Activated naive CD4-positive, alpha-beta T cell (primary cell): ENCODE measurements around the gene ZNF135.

ENCODE experiments used
- DNase-seq, 4 experiments: peaks; one replicate each; lab custom pipeline; 2025; lab: John Stamatoyannopoulos, UW

The ZNF135 gene

DNA sequence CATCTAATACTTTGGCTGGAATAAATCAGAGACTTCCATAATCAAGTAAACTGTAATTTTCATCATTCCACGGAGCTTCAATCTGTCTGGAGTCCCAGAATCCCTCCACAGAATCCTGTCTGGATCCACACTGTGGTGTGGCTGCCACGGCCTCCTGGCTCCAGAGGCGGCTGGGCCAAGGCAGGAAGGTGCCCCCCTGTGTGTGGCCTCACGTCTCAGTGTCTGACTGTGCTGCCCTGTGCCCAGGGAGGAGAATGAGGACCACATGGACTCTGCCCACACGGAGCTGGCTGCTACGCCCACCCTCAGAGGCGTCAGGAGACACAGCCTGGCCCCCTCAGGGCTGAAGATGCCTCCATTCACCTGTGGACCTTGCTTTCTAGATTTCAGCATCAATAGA, 12.2 kb upstream of the ZNF135 start:
- no peak for DNase-seq

DNA sequence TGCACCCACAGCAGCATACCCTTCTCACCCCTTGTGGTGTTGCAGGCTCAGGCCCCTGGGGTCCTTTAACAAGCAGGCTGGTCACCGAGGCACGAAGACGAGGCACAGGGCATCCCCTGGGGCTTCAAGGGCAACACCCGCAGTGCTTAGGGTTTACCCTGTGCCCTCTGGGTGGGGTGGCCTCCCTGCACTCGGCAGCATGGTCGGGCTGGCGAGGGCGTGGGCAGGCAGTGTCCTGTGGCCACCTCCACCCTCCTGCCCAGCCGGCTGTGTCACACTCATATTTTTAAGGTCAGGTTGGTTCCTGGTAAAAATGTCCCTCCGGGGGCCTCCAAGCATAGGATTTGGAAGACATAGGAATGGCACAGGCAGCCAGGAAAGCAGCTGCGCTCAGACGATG, 11.4 kb upstream of the ZNF135 start:
- no peak for DNase-seq

DNA sequence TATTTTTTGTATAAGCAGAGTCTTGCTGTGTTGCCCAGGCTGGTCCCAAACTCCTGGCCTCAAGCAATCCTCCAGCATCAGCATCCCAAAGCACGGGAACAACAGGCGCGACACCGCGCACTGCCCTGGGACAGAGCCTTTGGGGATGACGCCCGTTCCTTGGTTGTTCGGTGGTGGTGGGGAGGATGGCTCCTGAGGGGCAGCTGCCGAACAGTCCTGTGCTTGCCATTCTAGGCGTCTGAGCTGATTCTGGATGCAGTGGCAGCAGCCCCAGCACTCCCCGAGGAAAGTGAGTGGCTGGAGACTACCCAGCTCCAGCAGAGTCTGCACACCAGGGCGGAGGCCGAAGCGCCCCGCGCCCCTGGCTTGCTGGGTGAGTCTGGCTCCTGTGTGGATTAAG, 6.8 kb upstream of the ZNF135 start:
- DNase-seq, result no peak

DNA sequence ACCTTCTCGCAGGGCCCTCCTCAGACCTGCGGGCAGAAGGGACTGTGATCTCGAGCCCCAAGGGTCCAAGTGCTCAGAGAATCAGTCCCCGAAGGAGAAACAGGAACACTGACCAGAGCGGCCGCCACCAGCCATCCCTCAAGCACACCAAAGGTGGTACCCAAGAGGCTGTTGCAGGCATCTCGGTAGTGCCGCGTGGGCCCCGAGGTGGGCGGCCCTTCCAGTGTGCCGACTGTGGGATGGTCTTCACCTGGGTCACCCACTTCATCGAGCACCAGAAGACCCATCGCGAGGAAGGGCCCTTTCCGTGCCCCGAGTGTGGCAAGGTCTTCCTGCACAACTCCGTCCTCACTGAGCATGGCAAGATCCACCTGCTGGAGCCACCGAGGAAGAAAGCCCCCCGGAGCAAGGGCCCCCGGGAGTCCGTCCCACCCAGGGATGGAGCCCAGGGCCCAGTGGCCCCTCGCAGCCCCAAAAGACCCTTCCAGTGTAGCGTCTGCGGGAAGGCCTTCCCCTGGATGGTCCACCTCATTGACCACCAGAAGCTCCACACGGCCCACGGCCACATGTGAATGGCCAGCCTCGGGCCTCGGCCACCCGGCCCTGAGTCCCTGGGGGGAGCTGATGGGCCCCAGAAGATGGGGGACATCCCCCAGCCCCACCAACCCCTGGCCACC, 5.5 kb upstream of the ZNF135 start:
- no peak for DNase-seq

DNA sequence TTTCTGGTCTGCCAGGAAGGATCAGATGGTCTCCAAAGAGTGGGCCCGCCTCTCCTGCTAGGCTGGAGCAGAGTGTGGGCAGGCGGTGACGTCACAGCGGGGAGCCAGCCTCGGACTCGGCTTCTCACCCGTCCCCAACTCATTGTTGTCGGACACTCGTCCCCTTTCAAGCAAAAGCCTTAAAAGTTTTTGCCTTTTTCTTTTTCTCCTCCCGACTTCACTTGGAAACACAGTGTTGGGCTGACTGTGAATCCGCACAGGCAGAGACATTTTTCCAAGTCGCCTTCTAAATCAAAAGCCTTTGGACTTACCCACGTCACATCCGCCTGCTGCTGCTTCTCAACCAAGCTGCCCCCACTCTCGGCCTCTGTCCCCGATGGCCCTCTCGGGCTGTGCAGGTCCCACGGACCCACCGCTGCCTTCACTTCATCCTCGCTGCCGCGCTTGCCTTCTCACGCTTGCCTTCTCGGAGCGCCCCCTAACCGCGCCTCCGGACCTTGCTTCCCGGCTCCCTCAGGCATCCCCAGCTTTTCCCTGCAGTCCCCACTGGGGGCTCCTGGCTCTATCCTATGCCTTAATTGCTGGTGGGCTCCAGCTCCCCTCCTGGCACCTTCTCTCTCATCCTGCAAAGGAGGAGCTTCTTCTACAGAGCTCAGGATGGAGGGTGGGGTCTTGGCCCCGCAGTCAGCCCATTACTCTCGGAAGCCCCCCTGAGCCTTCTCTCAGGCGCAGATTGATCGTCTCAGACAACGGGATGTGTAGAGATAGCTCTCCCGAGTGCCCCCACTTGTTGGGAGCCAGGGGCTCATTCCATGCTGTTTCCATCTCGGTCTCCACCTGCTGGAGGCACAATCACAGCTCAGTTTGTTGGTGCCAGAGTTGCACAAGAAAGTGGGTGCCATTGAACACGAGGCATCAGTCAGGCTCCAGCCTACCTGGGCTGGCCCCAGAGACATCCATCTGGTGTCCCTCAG, 3.9 kb upstream of the ZNF135 start:
- DNase-seq, result no peak

DNA sequence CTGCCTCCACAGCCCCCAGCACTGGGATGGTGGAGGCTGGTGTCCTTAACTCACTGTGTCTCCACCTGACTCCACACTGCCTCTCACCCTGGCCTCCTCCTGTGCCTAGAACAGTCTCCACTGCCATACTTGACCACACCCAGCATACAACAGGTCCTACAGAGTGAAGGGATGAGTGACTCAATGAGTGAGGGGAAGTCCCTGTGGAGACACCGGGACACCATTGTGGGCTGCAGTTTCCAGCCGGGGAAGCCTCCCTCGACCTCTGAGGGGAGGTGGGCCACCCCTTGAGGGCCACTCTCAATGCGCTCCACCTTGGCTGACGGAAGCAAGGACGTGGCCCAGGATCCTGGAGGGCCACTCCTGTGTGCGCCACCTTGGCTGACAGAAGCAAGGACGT, 2.8 kb upstream of the ZNF135 start:
- no peak for DNase-seq

DNA sequence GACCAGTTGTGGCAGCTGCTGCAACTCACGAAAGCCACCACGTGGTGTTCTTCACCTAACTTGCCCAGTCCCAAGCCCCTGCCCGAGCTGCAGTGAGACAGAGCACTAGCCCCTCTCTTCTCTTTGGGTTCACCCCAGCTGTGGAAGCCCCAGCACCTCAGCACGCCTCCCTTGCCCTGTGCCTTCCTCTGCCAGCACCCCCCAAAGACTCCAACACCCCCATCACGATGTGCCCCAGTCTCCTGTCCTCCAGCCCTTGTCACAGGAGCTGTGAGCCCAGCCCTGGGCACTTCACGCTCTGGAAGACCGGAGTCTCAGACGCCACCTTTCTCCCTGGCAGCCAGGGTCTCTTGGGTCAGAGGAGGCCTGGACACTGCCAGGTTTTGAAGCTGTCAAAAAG, 2.2 kb upstream of the ZNF135 start:
- no peak for DNase-seq

DNA sequence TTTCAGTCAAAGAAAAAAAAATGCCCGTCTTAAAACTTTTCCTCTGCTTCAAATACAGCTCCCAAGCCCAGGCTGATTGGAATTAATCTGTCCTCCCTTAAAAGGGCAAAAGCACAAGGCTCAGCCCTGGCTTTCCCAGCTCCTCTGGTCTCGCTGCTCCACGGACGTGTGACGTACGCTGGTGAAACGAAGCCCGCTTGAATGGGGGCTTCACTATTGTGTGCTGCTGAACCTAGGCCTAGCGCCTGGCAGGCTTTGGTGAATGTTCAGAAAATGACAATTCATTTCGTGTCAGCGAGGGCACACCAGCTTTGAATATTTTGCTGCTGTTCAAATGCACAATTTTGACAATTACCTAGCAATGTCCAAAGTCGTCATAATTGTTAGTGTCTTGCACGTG, 615 bp upstream of the ZNF135 start:
- no peak for DNase-seq

DNA sequence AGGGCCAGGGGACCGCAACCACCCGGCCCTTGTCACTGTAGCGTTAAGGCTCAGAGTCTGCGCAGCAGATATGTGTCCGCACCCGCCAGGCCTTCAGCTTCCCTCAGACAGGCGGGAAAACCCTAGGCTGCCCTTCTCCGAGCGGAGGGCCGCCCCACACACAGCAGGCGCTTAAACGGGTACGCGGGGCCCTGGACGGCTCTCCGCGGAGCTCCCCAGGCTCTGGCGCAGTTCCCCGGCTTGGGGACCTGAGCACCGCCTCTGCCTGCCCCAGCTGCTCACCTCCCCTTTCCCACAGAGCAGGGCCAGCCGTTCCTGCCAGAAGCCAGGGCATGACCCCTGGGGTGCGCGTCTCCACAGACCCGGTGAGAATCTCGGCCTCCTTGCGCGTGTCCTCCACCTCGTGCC, 593 bp downstream of the ZNF135 start:
- DNase-seq, result no peak

DNA sequence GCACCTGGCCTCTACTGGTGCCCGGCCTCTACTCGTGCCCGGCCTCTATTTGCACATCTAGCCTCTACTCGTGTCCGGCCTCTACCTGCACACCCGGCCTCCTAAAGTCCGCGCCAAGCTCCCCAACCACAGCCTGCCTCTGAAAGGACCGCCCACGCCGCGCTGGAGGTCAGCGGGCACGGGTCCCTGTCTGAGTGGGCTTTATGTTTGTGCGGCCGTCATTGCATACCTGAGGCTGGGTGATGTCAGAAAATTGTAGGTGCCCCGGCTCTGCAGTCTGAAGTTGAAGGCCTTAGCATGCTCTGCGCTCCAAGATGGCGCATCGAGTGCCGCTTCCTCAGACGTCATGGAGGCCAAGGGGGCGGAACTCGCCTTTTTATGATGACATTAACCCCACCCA, 1.1 kb downstream of the ZNF135 start:
- DNase-seq, result no peak

DNA sequence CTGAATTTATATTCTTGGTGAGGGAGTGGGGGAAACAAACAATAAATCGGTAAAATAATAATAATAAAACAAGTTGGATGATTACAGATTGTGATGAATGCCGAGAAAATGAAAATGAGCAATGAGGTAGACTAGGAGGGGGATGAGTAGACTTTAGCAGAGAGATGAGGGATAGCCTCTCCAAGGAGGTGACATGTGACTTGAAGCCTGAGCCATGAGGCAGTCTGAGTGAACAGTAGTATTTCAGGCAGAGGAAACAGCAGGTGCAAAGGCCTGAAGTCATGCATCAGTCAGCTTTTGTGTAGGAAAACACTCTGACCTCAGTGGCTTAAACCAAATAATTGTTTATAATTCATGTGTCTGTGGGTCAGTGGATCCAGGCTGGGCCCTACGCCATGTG, 4.6 kb downstream of the ZNF135 start:
- DNase-seq, result no peak

DNA sequence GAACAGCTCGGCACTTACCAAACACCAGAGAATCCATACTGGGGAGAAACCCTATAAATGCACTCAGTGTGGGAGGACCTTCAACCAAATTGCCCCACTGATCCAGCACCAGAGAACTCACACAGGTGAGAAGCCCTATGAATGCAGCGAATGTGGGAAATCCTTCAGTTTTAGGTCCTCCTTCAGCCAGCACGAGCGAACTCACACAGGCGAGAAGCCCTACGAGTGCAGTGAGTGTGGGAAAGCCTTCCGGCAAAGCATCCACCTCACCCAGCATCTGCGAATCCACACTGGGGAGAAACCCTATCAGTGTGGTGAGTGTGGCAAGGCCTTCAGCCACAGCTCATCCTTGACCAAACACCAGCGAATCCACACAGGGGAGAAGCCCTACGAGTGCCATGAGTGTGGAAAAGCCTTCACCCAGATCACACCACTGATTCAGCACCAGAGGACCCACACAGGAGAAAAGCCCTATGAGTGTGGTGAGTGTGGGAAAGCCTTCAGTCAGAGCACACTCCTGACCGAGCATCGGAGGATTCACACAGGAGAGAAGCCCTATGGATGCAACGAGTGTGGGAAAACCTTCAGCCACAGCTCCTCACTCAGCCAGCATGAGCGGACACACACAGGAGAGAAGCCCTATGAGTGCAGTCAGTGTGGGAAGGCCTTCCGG, 8.3 kb downstream of the ZNF135 start:
- no peak for DNase-seq

DNA sequence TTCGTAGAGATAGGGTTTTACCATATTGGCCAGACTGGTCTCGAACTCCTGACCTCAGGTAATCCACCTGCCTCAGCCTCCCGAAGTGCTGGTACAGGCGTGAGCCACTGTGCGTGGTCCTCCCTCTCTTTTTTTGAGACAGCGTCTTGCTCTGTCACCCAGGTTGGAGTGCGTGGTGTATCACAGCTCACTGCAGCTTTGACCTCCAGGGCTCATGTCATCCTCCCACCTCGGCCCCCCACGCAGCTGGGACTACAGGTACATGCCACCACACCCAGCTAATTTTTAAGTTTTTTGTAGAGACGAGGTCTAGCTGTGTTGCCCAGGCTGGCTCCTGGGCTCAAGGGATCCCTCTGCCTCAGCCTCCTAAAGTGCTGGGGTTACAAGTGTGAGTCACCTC, 20.7 kb downstream of the ZNF135 start:
- DNase-seq, result no peak

DNA sequence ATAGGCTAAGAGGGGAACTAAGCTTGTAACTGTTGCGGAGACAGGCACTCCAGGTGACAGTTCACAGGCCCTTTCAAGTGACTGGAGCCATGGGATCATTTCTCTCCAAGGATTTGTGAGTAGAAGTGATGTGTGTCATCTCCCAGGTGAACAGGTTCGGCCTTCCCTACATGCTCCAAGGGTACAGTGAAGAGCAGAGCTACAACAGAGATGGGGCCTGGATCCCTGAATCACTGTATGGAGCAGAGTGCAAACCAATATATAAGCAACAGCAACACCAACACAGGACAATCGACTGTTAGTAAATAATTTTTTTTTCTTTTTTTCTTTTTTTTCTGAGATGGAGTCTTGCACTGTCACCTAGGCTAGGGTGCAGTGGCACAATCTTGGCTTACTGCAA, 23.9 kb downstream of the ZNF135 start:
- DNase-seq, result no peak

DNA sequence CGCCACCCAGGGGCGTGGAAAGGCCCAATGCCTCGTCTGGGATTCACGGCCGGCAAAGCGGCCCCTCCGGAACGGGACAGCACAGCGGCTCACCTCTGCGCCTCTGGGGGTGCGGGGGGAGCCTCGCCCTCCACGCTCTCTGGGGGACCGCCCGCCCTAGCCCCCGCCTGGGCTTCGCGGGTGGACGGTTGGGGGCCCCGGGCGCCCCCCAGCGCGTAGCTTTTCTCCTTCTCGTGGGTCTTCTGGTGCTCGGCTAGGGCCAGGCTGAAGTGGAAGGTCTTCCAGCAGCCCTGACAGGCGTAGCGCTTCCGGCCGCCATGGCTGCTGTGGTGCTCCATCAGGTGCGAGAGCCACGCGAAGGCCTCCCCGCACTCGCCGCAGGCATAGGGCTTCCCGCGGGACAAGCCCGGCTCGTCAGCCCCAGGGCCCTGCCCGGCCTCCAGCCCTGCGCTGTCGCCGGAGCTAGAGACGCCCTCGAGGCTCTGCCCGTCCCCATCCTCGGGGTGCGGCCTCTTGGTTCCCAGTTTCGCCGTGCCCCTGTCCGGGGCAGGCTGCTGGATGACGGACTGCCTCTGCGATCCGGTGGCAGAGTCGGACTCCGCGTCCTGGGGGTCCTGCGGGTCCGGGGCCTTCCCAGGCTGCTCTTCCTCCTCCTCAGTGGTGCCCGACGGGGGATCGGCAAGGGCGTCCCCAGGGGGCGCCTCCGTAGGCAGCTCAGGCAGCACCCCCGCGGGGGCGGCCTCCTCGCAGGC, 25.7 kb downstream of the ZNF135 start:
- DNase-seq, result no peak

DNA sequence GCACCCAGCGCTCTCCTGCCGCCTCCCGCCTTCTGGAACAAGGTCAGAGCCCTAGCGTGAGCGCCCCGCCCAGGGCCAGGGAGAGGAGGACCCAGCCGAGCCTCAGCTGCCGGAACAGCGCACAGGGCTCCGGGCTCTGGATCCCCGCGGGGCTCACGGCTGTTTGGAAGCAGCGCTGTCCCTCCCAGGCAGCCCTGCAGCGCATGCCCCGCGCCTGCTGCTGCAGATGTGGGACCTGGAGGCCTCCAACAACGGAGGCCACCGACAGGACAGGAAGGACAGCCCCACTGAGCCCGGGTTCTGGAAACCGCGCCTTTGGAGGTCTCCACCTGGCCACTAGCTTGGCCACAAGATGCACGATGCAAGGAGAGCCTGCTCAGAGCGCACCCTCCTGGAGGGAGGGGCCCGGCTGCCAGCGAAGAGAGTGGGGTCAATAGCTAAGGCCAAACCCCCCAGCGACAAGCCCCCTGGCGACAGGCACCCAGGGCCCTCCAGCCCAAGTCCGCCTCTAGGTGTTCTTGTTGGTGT, 26.3 kb downstream of the ZNF135 start:
- DNase-seq, result no peak

DNA sequence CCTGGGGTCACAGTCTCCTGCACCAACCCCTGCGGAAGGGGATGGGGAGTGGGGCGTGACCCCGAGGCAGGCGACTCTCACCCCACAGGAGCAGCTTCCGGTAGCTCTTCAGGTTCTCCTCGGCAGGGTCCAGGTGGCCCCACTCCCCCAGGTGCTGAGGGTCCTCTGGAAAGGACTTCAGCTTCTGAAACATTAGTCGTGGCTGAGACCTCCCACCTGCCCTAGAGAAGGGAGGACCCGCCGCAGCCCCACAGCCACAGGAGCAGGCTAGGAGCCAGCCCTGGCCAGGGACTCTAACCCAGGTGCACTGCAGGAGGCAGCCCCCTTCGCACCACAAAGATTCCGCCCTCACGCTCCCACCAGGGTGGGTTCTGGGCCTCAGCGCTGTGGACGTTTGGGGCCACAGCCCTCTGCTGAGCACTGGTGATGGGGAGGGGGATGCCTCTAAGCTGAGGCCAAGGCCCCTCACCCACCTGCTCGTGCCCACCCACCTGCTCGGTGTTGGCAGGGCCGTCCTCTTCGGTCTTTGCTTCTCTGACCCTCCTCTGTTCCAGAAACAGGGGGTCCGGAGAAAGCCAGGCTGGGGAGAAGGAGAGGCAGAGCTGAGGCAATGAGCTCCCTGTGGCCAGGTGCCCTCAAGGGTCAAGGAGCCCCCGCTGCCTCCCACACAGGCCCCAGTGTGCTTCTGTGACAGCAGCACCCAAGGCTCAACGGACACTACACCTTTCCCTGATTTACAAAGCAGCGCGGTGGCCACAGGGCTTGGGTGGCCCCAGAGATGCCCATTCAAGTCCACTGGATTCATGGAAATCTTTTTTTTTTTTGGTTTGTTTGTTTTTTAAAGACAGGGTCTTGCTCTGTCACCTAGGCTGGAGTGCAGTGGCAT, 28.0 kb downstream of the ZNF135 start:
- no peak for DNase-seq

DNA sequence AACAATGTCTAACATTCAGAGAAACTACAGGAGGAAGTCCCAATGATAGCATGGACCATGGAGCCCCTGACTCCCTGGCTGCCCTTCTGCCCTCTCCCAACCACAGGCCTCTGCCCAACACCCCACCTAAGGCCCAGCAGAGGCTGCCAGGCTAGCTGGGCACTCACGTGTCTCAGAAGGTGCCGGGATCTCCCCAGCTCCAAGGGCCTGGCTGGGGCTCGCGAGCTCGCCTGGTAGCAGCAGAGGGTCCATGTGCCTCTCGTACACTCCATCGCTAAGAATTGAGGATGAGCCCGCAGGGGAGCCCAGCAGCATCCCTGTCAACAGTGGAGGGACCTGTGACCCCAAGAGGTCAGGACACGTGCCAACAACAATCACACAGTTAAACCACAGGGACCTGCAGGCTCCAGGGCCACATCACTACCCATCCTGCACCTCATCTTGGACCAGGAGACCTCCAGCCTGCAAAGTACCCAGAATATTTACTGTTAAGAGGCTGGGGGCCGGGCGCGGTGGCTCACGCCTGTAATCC, 29.5 kb downstream of the ZNF135 start:
- no peak for DNase-seq

DNA sequence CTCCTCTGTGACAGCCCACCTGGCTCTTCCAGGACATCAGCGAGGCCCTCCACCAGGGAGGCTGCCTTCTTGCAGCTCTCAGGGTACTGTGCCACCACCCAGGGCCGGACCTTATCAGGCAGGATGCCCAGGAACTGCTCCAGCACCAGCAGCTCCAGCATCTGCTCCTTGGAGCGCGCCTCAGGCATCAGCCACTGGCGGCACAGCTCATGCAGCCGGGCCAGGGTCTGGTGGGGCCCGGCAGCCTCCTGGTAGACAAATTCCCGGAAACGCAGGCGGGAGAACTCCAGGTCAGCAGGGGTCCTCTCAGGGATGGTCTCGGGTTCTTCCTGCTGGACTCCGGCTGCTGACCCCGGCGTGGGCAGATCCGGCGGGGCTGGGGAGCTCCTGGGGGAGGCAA, 30.8 kb downstream of the ZNF135 start:
- DNase-seq, result no peak

DNA sequence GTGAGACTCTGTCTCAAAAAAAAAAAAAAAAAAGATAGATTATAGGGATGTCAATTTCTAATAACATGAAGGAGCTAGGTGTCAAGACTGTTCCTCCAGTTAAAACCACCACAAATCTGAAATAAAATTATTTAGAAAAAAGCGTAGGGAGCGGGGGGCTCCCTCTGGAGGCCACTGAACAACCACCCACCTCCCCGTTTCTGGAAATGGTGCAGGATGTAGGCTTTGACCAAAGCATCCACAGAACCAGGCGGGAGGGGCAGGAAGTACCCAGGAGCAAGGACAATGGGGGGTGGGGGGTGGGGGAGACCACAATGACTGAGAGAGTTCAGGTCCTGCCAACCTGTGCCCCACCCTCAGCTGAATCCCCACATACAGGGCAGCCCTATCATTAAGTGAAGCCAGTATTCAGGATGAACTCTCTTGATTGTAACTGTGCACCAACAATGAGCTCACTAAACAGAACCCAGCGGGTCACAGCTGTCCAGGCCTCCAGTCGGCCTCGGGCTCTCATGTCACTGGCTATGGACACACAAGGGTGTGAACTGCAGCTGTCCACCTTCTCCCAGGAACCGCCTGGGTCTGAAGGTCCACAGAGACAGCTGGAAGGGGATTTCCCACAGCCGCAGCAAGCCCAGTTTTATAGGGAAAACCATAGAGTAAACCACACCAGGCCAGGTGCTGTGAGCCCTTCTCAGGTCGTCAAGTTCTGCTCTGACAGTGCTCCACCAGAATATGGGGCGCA, 32.3 kb downstream of the ZNF135 start:
- no peak for DNase-seq
